SK-N-MC (cell line): ENCODE results near the gene RAD23B.

Experiments
- EZH2 ChIP-seq: fragments of 200-600 bp; sonication (generic); IDR thresholded peaks from one replicate; pipeline ENCODE4 v1.6.1; 2017; ENCODE audit warnings: antibody characterized with exemption
- POLR2AphosphoS5 ChIP-seq: IDR thresholded peaks from 2 replicates; pipeline ENCODE4 v1.6.1; 2012; ENCODE audit warnings: mild to moderate bottlenecking, low read depth, low read length, borderline replicate concordance

DNA sequence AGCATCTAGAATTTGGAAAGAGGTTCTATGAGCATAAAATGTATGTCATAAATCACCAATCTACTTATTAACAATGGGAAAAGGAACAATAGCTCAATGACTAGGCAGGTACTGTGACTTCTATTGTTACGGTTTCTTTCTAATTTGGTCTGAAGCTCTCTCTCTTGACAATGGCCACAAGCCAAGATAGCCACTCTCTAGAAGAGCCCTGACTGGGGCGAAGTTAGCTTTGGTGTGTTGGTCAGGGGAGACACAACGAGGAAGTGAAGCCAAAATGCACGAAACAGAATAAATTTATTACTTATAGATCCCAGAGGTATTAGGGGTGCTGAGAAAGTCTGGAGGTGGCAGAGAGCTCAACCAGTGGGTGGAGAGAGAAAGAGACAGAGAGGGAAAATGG is 9.4 kb upstream of the RAD23B start:
- TF ChIP-seq POLR2AphosphoS5 (no peak), EZH2 (no peak)
